NCI-H510A treated with DMSO at 0.1 percent for 48 hours (cell line): Measurements from ENCODE around the gene RAD51B.
A peak's percentile ranks its signal among the peaks of the same experiment; 100 is the strongest.
"Not testable (repeated sequence)": the region's sequence is repeated elsewhere in the genome, so short reads cannot be mapped to it uniquely, and the experiment has no call there.

Source experiments
- DNase-seq: peaks from one replicate; lab custom pipeline; 2025; lab: John Stamatoyannopoulos, UW

The RAD51B gene

GRCh38 chr14:68079941-68080697, 260.5 kb downstream of the RAD51B start:
- DNase-seq, result peak; percentile 74

- no peak for DNase-seq
Measured at GRCh38 chr14:68081489-68081888, 261.9 kb downstream of the RAD51B start.

- no peak for DNase-seq
Measured at GRCh38 chr14:68082698-68083291, 263.2 kb downstream of the RAD51B start.

- no peak for DNase-seq
Measured at GRCh38 chr14:68084256-68084655, 264.7 kb downstream of the RAD51B start.

GRCh38 chr14:68085742-68086141, 266.2 kb downstream of the RAD51B start:
- DNase-seq, result no peak

GRCh38 chr14:68088451-68088854, 268.9 kb downstream of the RAD51B start:
- peak; percentile 16 for DNase-seq

- peak; percentile 30 for DNase-seq
Measured at GRCh38 chr14:68089146-68089731, 269.7 kb downstream of the RAD51B start.

GRCh38 chr14:68094158-68094557, 274.6 kb downstream of the RAD51B start:
- no peak for DNase-seq

- DNase-seq, result peak; percentile 23
Measured at GRCh38 chr14:68094752-68095151, 275.2 kb downstream of the RAD51B start.

GRCh38 chr14:68097727-68098126, 278.1 kb downstream of the RAD51B start:
- DNase-seq, result no peak

- no peak for DNase-seq
Measured at GRCh38 chr14:68098834-68099233, 279.3 kb downstream of the RAD51B start.

- no peak for DNase-seq
Measured at GRCh38 chr14:68099495-68100045, 280.0 kb downstream of the RAD51B start.

GRCh38 chr14:68101715-68102301, 282.2 kb downstream of the RAD51B start:
- not testable (repeated sequence) for DNase-seq

- DNase-seq, result no peak
Measured at GRCh38 chr14:68103853-68104252, 284.3 kb downstream of the RAD51B start.

- DNase-seq, result no peak
Measured at GRCh38 chr14:68104518-68104917, 284.9 kb downstream of the RAD51B start.

GRCh38 chr14:68105816-68106215, 286.2 kb downstream of the RAD51B start:
- no peak for DNase-seq

- no peak for DNase-seq
Measured at GRCh38 chr14:68106456-68106855, 286.9 kb downstream of the RAD51B start.

GRCh38 chr14:68106905-68107304, 287.3 kb downstream of the RAD51B start:
- DNase-seq, result no peak

- DNase-seq, result no peak
Measured at GRCh38 chr14:68109132-68109900, 289.7 kb downstream of the RAD51B start.

GRCh38 chr14:68111097-68111852, 291.7 kb downstream of the RAD51B start:
- peak; percentile 36 for DNase-seq

- DNase-seq, result no peak
Measured at GRCh38 chr14:68111853-68112270, 292.3 kb downstream of the RAD51B start.
